ENCODE results near the gene PAPSS1.

DNA sequence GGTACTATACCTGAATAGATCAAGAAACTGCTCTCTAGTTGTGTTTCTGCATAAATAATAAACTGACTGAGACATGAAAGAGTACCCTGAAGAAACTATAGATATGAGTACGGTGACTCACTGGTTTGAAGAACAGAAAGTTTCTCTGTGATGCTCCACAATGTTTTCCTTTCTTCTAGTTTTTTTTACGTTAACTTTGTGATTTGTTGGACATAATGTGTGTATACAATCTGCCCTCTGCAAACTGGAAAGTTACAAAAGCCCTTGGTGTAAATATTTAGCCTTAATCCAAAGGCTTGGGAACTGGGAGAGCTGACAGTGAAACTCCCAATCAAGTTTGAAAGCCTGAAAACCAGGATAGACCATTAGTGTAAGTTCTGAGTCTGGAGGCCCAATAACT, 31.6 kb upstream of the PAPSS1 start:
- TF ChIP-seq, protein P1, sequence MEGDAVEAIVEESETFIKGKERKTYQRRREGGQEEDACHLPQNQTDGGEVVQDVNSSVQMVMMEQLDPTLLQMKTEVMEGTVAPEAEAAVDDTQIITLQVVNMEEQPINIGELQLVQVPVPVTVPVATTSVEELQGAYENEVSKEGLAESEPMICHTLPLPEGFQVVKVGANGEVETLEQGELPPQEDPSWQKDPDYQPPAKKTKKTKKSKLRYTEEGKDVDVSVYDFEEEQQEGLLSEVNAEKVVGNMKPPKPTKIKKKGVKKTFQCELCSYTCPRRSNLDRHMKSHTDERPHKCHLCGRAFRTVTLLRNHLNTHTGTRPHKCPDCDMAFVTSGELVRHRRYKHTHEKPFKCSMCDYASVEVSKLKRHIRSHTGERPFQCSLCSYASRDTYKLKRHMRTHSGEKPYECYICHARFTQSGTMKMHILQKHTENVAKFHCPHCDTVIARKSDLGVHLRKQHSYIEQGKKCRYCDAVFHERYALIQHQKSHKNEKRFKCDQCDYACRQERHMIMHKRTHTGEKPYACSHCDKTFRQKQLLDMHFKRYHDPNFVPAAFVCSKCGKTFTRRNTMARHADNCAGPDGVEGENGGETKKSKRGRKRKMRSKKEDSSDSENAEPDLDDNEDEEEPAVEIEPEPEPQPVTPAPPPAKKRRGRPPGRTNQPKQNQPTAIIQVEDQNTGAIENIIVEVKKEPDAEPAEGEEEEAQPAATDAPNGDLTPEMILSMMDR (conservative IDR thresholded peaks at IDR 0.05 in 1 of 2, IDR thresholded peaks at IDR 0.05 in 1 of 2; ENCODE audit: low read depth in 1 of 2, low read length in 2 of 2) = no peak
- TF ChIP-seq EZH2 (IDR thresholded peaks at IDR 0.05; ENCODE audit: low read length, missing control alignments) = no peak

Measured in fibroblast of lung (primary cell).